ENCODE measurements around the gene MAPKAPK2. TPM values are rescaled to one million over a fixed set of nuclear protein-coding genes. Genes with fewer than 3 reads are reported as not detected.

MAPKAPK2 gene
- total RNA-seq, 1 donor from 2014 or later, result 26.6 TPM

- peaks cover 0 to 2% (median 0%) of the 10 kb centered on the region in 3 donors for H3K36me3 ChIP-seq (ENCODE audit: control insufficient read depth in 3 of 3, insufficient read depth in 3 of 3, low read length in 3 of 3)
- H3K27ac ChIP-seq (ENCODE audit: low read depth, low read length), result peak overlapping the region; percentile 49
- peaks cover 81 to 94% (median 87%) of the 10 kb centered on the region in 3 donors for H3K4me1 ChIP-seq (ENCODE audit: control insufficient read depth in 3 of 3, insufficient read depth in 3 of 3, low read length in 3 of 3)
- H3K4me3 ChIP-seq (ENCODE audit: low read length in 3 of 3), result no peak overlapping the region
- H3K9me3 ChIP-seq (ENCODE audit: control insufficient read depth in 3 of 3, low read length in 3 of 3), result no peaks in the 10 kb centered on the region
- H3K27me3 ChIP-seq (ENCODE audit: control insufficient read depth in 3 of 3, insufficient read depth in 3 of 3, low read length in 3 of 3), result no peaks in the 10 kb centered on the region
- no peak overlapping the region for H3K9ac ChIP-seq (ENCODE audit: low read depth in 1 of 3, low read length in 3 of 3)
Observed at GRCh38 chr1:206699000-206699586, 14.4 kb downstream of the MAPKAPK2 start.

- Histone ChIP-seq H3K4me1 (ENCODE audit: control insufficient read depth in 3 of 3, insufficient read depth in 3 of 3, low read length in 3 of 3) (peaks cover 81 to 94% (median 87%) of the 10 kb centered on the region in 3 donors), H3K27me3 (ENCODE audit: control insufficient read depth in 3 of 3, insufficient read depth in 3 of 3, low read length in 3 of 3) (no peaks in the 10 kb centered on the region), H3K27ac (ENCODE audit: low read depth, low read length) (peak overlapping the region; percentile 49), H3K9ac (ENCODE audit: low read depth in 1 of 3, low read length in 3 of 3) (no peak overlapping the region), H3K4me3 (ENCODE audit: low read length in 3 of 3) (no peak overlapping the region), H3K36me3 (ENCODE audit: control insufficient read depth in 3 of 3, insufficient read depth in 3 of 3, low read length in 3 of 3) (peaks cover 0 to 2% (median 0%) of the 10 kb centered on the region in 3 donors), H3K9me3 (ENCODE audit: control insufficient read depth in 3 of 3, low read length in 3 of 3) (no peaks in the 10 kb centered on the region)
Observed at GRCh38 chr1:206699626-206700025, 14.9 kb downstream of the MAPKAPK2 start.

- peaks cover 82 to 94% (median 87%) of the 10 kb centered on the region in 3 donors for H3K4me1 ChIP-seq (ENCODE audit: control insufficient read depth in 3 of 3, insufficient read depth in 3 of 3, low read length in 3 of 3)
- H3K27ac ChIP-seq (ENCODE audit: low read depth, low read length), result peak overlapping the region; percentile 71
- no peaks in the 10 kb centered on the region for H3K27me3 ChIP-seq (ENCODE audit: control insufficient read depth in 3 of 3, insufficient read depth in 3 of 3, low read length in 3 of 3)
- H3K9me3 ChIP-seq (ENCODE audit: control insufficient read depth in 3 of 3, low read length in 3 of 3), result no peaks in the 10 kb centered on the region
- H3K4me3 ChIP-seq (ENCODE audit: low read length in 3 of 3), result no peak overlapping the region
- peak overlapping the region in 1 of 3 donors; percentile 19 for H3K9ac ChIP-seq (ENCODE audit: low read depth in 1 of 3, low read length in 3 of 3)
- H3K36me3 ChIP-seq (ENCODE audit: control insufficient read depth in 3 of 3, insufficient read depth in 3 of 3, low read length in 3 of 3), result peaks cover 0 to 2% (median 0%) of the 10 kb centered on the region in 3 donors
Observed at GRCh38 chr1:206700445-206701036, 15.8 kb downstream of the MAPKAPK2 start.

GRCh38 chr1:206702260-206702659 lies 17.6 kb downstream of the MAPKAPK2 start:
- H3K4me1 ChIP-seq (ENCODE audit: control insufficient read depth in 3 of 3, insufficient read depth in 3 of 3, low read length in 3 of 3), result peaks cover 82 to 93% (median 86%) of the 10 kb centered on the region in 3 donors
- peak overlapping the region; percentile 32 for H3K27ac ChIP-seq (ENCODE audit: low read depth, low read length)

GRCh38 chr1:206702803-206703202 lies 18.1 kb downstream of the MAPKAPK2 start:
- H3K9me3 ChIP-seq (ENCODE audit: control insufficient read depth in 3 of 3, low read length in 3 of 3), result no peaks in the 10 kb centered on the region
- H3K27me3 ChIP-seq (ENCODE audit: control insufficient read depth in 3 of 3, insufficient read depth in 3 of 3, low read length in 3 of 3), result no peaks in the 10 kb centered on the region
- no peak overlapping the region for H3K4me3 ChIP-seq (ENCODE audit: low read length in 3 of 3)
- H3K27ac ChIP-seq (ENCODE audit: low read depth, low read length), result peak overlapping the region; percentile 32
- peak overlapping the region in 1 of 3 donors; percentile 48 for H3K9ac ChIP-seq (ENCODE audit: low read depth in 1 of 3, low read length in 3 of 3)
- peaks cover 82 to 93% (median 86%) of the 10 kb centered on the region in 3 donors for H3K4me1 ChIP-seq (ENCODE audit: control insufficient read depth in 3 of 3, insufficient read depth in 3 of 3, low read length in 3 of 3)
- H3K36me3 ChIP-seq (ENCODE audit: control insufficient read depth in 3 of 3, insufficient read depth in 3 of 3, low read length in 3 of 3), result no peaks in the 10 kb centered on the region

More at GRCh38 chr1:206702260-206702659, 17.6 kb downstream of the MAPKAPK2 start:
- H3K9me3 ChIP-seq (ENCODE audit: control insufficient read depth in 3 of 3, low read length in 3 of 3), result no peaks in the 10 kb centered on the region
- no peaks in the 10 kb centered on the region for H3K27me3 ChIP-seq (ENCODE audit: control insufficient read depth in 3 of 3, insufficient read depth in 3 of 3, low read length in 3 of 3)
- no peaks in the 10 kb centered on the region for H3K36me3 ChIP-seq (ENCODE audit: control insufficient read depth in 3 of 3, insufficient read depth in 3 of 3, low read length in 3 of 3)
- no peak overlapping the region for H3K4me3 ChIP-seq (ENCODE audit: low read length in 3 of 3)
- peak overlapping the region in 1 of 3 donors; percentile 48 for H3K9ac ChIP-seq (ENCODE audit: low read depth in 1 of 3, low read length in 3 of 3)

- Histone ChIP-seq H3K4me1 (ENCODE audit: control insufficient read depth in 3 of 3, insufficient read depth in 3 of 3, low read length in 3 of 3) (peaks cover 86 to 92% (median 88%) of the 10 kb centered on the region in 3 donors), H3K27ac (ENCODE audit: low read depth, low read length) (peak overlapping the region; percentile 79)
Observed at GRCh38 chr1:206703661-206704060, 19.0 kb downstream of the MAPKAPK2 start.

GRCh38 chr1:206704226-206704625 lies 19.5 kb downstream of the MAPKAPK2 start:
- no peaks in the 10 kb centered on the region for H3K9me3 ChIP-seq (ENCODE audit: control insufficient read depth in 3 of 3, low read length in 3 of 3)
- no peak overlapping the region for H3K4me3 ChIP-seq (ENCODE audit: low read length in 3 of 3)
- no peaks in the 10 kb centered on the region for H3K27me3 ChIP-seq (ENCODE audit: control insufficient read depth in 3 of 3, insufficient read depth in 3 of 3, low read length in 3 of 3)
- peaks cover 90 to 94% (median 92%) of the 10 kb centered on the region in 3 donors for H3K4me1 ChIP-seq (ENCODE audit: control insufficient read depth in 3 of 3, insufficient read depth in 3 of 3, low read length in 3 of 3)
- H3K27ac ChIP-seq (ENCODE audit: low read depth, low read length), result peak overlapping the region; percentile 79
- no peaks in the 10 kb centered on the region for H3K36me3 ChIP-seq (ENCODE audit: control insufficient read depth in 3 of 3, insufficient read depth in 3 of 3, low read length in 3 of 3)
- H3K9ac ChIP-seq (ENCODE audit: low read depth in 1 of 3, low read length in 3 of 3), result no peak overlapping the region

More at GRCh38 chr1:206703661-206704060, 19.0 kb downstream of the MAPKAPK2 start:
- Histone ChIP-seq H3K4me3 (ENCODE audit: low read length in 3 of 3) (no peak overlapping the region), H3K9me3 (ENCODE audit: control insufficient read depth in 3 of 3, low read length in 3 of 3) (no peaks in the 10 kb centered on the region), H3K36me3 (ENCODE audit: control insufficient read depth in 3 of 3, insufficient read depth in 3 of 3, low read length in 3 of 3) (no peaks in the 10 kb centered on the region), H3K27me3 (ENCODE audit: control insufficient read depth in 3 of 3, insufficient read depth in 3 of 3, low read length in 3 of 3) (no peaks in the 10 kb centered on the region), H3K9ac (ENCODE audit: low read depth in 1 of 3, low read length in 3 of 3) (no peak overlapping the region)

GRCh38 chr1:206705191-206705590 lies 20.5 kb downstream of the MAPKAPK2 start:
- H3K36me3 ChIP-seq (ENCODE audit: control insufficient read depth in 3 of 3, insufficient read depth in 3 of 3, low read length in 3 of 3), result no peaks in the 10 kb centered on the region
- H3K4me3 ChIP-seq (ENCODE audit: low read length in 3 of 3), result no peak overlapping the region
- peaks cover 91 to 95% (median 92%) of the 10 kb centered on the region in 3 donors for H3K4me1 ChIP-seq (ENCODE audit: control insufficient read depth in 3 of 3, insufficient read depth in 3 of 3, low read length in 3 of 3)
- no peaks in the 10 kb centered on the region for H3K27me3 ChIP-seq (ENCODE audit: control insufficient read depth in 3 of 3, insufficient read depth in 3 of 3, low read length in 3 of 3)
- no peaks in the 10 kb centered on the region for H3K9me3 ChIP-seq (ENCODE audit: control insufficient read depth in 3 of 3, low read length in 3 of 3)
- peak overlapping the region; percentile 79 for H3K27ac ChIP-seq (ENCODE audit: low read depth, low read length)
- peak overlapping the region; percentile 32 to 65 (median 63) for H3K9ac ChIP-seq (ENCODE audit: low read depth in 1 of 3, low read length in 3 of 3)

- peak overlapping the region; percentile 32 to 65 (median 63) for H3K9ac ChIP-seq (ENCODE audit: low read depth in 1 of 3, low read length in 3 of 3)
- peak overlapping the region in 1 of 3 donors; percentile 49 for H3K4me3 ChIP-seq (ENCODE audit: low read length in 3 of 3)
- H3K27ac ChIP-seq (ENCODE audit: low read depth, low read length), result peak overlapping the region; percentile 79
- no peaks in the 10 kb centered on the region for H3K9me3 ChIP-seq (ENCODE audit: control insufficient read depth in 3 of 3, low read length in 3 of 3)
- peaks cover 89 to 94% (median 92%) of the 10 kb centered on the region in 3 donors for H3K4me1 ChIP-seq (ENCODE audit: control insufficient read depth in 3 of 3, insufficient read depth in 3 of 3, low read length in 3 of 3)
- H3K27me3 ChIP-seq (ENCODE audit: control insufficient read depth in 3 of 3, insufficient read depth in 3 of 3, low read length in 3 of 3), result no peaks in the 10 kb centered on the region
- no peaks in the 10 kb centered on the region for H3K36me3 ChIP-seq (ENCODE audit: control insufficient read depth in 3 of 3, insufficient read depth in 3 of 3, low read length in 3 of 3)
Observed at GRCh38 chr1:206705726-206706297, 21.1 kb downstream of the MAPKAPK2 start.
